Pulmonary artery endothelial cell (primary cell): ENCODE results near the gene LDAH. TPM values are rescaled to one million over a fixed set of nuclear protein-coding genes. Genes with fewer than 3 reads are reported as not detected.
A peak's percentile ranks its signal among the peaks of the same experiment; 100 is the strongest.

Source experiments
- DNase-seq: peaks from one replicate; pipeline ENCODE4 v3.0.0-alpha.2; 2011; ENCODE audit warnings: low read depth, low spot score
- total RNA-seq: library from RNA; depleted of rRNA; stranded (reverse); fragments of >200 nt; gene quantifications from 2 replicates; pipeline ENCODE4 v1.2.3, GENCODE V29; 2014

Gene LDAH
- total RNA-seq, 1 donor from 2014 or later: 18.9 TPM

DNA sequence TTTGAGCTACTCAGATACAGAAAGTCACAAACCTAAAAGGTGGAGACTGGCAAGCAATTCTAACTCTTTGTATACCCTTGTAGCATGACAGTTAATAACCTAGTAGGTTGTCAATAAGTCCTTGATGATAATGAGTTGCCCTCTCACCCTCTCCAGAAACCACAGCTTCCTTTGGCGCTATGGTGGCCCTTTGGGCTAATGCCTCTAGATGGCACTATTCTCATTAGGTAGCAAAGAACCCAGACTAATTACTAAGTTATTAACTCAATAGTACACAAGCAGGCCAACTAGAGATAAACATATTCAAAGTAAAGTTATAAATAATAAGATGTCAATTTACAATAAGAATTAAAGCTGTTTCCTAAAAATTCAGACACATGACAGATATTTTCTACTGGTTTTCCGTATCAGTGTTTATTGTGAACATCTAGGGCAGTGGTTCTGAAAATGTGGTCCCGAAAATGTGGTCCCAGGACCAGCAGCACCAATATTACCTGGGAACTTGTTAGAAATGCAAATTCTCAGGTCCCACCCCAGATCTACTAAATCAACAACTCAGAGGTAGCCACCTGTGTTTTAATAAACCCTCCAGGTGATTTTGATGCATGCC is 41.1 kb downstream of the LDAH start:
- DNase-seq: no peak

DNA sequence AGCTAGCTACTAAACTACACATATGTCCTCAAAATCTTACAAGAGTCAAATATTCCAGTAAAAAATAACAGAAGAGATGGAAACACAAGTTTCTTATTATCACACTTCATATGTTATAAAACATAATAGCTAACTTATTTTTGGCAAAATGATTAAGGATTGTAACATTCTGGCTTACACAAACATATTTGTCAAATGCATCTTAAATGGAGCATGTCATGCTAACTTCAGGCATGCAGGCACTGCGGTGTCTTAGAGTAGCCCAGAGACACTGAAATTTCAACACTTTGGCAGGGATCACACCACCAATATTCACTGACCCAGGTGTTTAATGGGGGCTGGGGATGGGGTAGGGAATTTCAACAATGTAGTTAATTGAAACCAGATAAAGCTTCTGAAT is 51.6 kb downstream of the LDAH start:
- no peak for DNase-seq

- DNase-seq: no peak
Observed at GRCh38 chr2:20766798-20767644, 55.9 kb downstream of the LDAH start.

GRCh38 chr2:20766213-20766612 is 56.7 kb downstream of the LDAH start:
- no peak for DNase-seq

DNA sequence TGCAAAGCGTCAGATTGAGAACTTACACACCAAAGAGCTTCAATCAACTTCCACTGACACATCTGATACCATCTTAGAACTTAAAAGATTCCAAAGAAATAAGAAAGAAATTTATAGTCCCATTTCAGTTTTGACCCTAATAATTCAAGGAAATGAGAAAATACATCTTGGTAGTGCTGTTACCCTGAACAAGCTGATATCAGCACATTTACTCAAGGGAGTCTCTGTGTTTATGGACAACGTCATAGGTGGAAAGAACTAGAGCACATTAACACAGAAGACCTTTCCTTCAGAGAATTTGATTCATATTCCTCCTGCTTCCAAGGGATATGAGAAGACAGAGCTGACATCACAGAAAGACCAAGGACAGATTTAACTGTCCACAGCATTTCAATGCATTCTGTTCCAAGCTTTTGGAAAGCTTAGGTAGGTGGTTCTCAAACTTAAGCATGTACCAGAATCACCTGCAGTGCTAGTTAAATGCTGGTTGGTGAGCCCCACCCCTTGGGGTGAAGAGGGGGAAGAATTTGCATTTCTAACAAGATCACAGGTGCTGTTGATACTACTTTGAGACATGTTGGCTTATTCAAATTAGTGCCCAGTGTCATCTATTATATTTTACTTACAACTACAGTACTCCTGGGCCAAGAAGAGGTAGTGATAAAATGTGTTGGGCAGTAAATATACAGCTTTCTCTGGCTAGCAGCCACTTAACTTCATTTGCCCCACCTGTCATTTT is 59.8 kb downstream of the LDAH start:
- DNase-seq: no peak

DNA sequence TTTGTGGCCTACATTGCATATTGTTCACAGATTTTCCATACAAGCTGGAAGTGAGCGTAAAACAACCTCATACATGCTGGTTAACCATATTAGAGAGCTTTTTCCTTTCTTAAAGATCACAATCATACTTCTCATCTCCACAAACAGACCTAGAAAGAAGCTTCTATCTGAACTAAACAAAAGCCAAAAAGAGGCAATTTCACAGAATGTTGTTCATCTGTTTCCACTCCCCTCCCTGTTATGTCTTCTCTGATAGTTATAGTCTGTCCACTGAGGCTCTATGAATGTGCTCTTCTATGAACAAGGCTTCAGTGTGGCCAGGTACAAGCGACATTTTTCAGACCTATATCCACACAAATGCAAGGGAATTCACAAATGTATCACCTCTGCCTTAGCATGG is 63.4 kb downstream of the LDAH start:
- no peak for DNase-seq

- no peak for DNase-seq
Observed at GRCh38 chr2:20758997-20759396, 63.9 kb downstream of the LDAH start.

DNA sequence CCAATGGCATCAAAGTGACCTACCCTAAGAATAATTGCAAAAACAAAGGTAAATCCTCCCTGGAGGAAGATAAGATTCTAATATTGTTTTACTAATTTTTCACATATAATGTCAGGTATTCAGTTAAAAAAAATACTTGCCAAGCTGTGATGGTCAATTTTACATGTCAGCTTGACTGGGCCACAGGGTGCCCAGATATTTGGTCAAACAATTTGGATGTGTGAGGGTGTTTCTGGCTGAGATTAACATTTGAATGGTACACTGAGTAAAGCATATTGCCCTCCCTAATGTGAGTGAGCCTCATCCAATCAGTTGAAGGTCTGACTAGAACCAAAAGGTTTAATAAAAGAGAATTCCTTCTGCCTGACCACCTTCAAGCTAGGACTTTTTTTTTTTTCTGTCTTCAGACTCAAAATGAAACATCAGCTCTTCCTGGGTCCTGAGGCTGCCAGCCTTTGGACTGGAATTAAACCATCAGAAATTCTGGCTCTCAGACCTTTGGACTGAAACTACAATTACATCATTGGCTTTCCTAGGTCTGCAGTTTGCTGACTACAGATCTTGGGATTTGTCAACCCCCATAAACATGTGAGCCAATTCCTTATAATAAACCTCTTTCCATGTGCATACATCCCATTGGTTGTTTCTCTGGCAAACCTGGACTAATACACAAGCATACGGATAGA is 65.4 kb downstream of the LDAH start:
- DNase-seq: no peak

DNA sequence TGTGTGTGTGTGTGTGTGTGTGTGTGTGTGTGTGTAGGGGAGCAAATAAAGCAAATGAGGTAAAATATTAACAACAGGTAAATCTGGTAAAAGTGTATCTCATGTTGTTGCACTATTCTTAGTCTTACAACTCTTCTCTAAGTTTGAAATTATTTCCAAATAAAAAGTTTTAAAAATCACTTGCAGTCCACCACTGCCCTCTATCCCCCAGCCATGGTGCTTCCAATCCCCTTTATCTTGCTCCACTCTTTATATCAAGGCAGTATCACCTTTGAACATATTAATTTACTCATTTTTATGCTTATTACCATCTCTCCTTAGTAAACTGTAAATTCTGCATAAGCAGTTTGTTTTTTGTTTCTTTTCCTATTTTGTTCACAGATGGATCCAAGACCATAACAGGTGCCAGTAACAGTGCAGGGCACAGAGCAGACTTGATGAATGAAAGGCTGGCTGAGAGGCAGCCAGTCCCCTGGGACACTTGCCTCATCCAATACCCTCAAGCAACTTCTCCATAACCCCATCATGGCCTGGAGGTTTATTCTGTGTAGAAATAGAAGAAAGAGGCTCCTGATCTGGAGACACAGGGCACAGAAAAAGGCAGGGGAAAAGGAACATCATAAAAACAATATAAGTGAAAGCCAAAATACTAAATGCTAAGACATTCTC is 67.6 kb downstream of the LDAH start:
- DNase-seq: no peak

DNA sequence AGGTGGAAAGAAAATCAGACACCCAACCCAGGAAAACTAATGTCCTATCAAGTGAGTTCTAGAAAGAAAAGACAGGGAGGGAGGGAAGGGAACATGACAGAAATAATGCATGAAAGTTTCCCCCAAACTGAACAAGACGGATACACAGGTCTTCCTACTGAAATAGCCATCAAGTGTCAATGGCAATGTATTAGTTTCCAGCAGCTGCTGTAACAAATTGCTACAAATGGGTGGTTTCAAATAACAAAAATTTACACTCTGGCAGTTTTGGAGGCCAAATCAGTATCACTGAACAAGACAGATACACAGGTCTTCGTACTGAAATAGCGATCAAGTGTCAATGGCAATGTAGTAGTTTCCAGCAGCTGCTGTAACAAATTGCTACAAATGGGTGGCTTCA is 70.6 kb downstream of the LDAH start:
- no peak for DNase-seq

DNA sequence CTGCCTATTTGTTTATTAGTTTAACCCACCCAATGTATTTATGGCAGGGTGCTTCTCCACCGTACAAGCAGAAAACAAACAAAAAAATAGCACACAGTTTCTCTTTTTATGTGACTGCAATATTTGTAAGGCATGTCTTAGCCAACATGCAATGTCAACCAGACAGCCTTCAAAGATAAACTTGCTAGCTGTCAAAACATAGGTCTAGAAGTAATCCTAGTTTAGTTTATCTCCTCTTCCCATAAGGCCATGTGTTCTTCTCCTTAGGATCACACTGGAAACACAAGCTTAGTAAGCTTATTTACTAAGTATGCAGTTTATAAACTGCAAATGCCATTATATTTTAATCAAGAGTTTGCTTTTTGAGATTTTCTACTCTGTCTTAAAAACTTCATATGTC is 75.6 kb downstream of the LDAH start:
- DNase-seq: no peak

DNA sequence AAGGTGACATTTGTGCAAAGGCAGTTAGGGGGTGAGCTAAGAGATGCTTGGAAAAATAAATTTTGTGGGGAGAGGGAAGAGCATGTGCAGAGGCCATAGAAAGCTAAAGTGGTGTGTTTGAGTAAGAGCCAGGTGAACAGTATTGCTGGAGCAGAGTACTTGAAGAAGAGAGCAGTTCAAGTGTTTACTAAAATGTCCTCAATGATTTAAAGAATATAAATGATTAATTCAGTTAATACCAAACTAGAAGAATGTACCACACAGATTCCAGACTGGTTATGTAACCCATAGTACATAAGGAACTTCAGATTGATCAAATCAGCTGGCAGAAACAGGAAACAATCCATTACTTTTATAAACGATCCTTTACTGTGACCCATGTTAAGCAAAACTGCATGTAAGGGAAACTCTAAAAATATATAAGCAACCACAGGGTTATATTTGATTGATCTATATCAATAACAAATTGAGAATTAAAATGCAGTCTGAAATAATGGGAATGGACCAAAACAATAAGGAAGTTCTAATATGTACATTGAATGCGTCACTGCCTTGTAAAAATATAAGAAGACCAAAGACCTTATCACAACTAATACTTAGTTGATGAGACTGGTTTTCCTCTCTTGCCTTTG is 76.9 kb downstream of the LDAH start:
- DNase-seq: no peak

DNA sequence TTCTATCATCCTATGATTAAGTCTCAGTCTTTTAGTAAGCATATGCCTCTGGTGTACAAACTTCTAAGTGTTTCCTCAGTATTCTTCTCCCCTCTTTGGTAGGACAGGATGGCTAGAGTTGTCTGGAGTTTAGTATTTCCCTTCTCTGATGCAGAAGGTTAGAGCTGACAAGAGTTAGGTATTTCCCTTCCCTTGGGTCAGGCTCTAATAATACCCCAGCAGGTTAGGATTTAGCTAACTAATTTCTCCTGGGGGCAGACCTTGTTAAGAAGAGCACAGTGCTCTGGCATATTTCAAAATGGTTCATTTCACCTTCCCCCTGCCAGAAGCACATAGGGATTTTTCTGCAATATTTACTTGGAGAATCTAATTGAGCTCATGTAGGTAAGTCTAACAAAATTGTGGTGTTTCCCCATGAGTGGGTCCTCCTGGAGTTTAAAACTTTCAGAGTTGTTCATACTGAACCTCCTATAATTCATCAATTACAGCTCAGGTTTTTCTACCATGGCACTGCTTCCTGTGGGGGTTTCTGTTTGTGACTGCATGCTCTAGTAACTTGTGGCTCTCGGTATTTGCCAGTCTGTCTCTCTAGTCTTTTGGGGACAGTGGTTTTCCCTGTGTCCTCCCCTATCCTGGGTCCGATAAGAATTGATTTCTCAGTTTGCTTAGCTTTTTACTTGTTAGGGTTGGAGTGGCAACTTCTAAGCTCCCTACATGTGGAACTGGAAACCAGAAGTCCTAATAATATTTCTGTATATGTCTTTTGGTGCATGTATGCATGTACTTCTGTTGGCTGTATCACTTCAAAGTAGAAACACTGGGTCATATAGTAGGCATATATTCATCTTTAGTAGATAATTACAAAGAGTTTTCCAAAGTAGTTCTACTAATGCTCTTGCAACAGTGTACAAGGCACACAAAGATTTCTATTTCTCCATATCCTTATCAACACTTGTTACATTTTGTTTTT is 78.2 kb downstream of the LDAH start:
- no peak for DNase-seq

DNA sequence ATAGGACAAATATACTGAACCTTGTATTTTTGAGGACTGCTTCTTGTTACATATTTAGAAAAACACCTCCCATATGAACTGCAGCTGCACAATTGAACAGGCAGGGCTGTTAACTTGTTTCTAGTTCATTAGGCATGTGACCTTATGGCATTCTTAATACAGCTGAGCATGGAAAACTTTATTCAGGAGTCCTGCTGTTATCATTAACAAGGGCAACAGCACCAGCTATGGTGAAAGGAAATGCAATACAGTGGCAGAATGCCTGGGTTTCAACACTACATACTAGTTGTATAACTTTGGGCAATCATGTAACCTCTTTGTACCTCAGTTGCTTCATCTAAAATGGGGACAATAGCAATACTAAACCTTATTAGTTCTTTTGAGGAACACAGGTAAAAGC is 84.1 kb downstream of the LDAH start:
- no peak for DNase-seq

DNA sequence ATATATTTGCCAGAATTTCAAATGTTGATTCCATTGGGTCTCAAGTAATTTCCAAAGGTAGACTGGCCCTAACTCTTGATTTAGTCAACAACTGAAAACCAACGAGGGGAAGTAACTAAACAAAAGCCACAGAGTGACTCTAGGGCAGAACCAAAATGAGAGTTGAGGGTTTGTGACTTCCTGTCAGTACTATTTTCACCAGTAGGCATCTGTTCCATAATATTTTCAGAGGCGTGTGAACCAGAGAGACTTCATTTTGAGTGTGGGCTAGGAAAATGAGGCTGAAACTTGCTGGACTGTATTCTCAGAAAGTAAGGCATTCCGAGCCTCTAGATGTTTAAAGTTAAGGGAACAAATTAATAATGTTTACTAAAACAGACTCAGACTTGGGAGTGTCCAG is 85.4 kb downstream of the LDAH start:
- DNase-seq: no peak

DNA sequence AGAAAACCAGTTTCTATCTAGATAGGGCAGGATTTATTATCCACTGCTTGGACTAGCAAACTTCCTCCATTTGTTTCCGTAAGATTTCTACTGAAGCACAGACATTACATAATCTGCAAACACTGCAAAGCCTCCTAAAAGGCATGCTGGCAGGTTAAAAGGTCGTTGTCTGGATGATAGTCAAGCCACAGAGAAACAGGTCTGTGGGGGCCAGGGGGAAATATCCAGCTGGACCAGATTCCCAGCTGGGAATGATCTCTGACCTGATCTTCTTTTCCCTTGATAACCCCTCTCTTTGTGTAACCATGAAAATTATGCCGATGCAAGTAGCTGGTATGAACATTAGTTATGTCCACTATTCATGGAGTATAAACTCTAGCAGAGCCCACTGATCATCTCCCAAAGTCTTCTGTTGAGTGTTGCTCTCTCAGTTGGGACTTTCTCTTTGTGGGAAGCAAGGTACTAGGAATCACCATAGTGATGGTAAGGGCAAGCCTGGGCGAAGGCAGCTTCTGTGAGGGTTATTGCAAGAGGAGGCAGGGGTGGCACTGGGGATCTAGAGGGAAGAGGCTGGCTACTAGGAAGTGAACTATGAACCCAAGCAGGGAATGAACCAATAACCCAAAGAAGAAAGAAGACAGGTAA is 94.7 kb downstream of the LDAH start:
- DNase-seq: peak; percentile 80

DNA sequence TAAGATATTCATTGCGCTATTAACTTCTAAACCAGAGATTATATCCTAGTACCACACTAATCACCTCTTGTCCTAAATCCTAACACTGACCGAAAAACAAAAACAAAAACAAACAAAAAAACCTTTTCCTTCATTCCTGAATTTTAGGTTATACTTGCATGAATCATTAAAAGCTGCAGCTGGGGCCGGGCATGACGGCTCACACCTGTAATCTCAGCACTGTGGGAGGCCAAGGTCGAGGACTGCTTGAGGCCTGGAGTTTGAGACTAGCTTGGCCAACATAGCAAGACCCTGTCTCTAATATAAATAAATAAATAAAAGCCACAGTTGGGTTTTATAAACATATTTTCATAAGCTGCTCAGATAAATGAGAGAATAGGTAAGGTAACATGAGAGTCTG is 96.0 kb downstream of the LDAH start:
- DNase-seq: no peak

DNA sequence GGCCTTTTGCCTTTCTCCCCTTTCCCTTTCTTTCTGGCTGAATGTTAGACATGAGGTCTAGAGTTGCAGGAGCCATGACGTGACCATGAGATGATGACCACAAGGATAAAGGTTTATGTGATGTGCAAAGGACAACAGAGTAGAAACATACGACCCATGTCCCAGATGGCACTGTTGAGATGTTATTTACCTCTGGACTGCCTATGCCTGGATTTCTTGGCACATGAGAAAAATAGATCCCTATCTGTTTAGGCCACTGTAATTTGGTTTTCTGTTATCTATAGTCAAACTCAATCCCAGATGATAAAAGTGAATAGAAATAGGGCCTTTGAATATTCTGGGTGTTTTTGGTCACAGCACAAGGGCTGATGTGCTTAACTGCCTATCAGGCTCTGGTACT is 97.1 kb downstream of the LDAH start:
- no peak for DNase-seq

- no peak for DNase-seq
Observed at GRCh38 chr2:20724500-20725053, 98.3 kb downstream of the LDAH start.
